HG02798 (cell line): ENCODE results near the gene CX3CL1.
"Not testable (repeated sequence)": the region's sequence is repeated elsewhere in the genome, so short reads cannot be mapped to it uniquely, and the experiment has no call there.

ENCODE experiments used
- ATAC-seq: cut with Tn5 transposase; IDR thresholded peaks from one replicate; pipeline ENCODE4 v1.9.1; 2021; ENCODE audit warnings: mild to moderate bottlenecking; ENCODE audit not compliant: unreplicated experiment, poor library complexity

The CX3CL1 gene

GRCh38 chr16:57356547-57356946 is 15.7 kb upstream of the CX3CL1 start:
- ATAC-seq, result no peak

GRCh38 chr16:57357330-57358085 is 14.8 kb upstream of the CX3CL1 start:
- peak; percentile 47 for ATAC-seq

DNA sequence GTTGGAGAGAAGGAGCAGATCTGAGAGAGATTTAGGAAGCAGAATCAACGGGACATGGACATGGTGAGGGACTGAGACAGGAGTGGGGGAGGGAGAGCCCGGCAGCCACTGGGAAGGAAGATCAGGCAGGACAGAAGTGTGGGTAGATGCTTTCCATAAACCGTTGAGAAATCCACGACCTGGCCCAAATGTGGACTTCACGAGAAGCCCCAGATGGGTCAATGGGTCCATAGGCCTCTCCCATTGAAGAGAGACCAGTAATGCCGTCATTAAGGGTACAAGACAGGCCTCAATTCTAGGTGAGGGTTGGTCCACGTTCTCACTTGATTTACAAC is 14.2 kb upstream of the CX3CL1 start:
- ATAC-seq, result no peak

- peak; percentile 52 for ATAC-seq
Observed at GRCh38 chr16:57358527-57359095, 13.7 kb upstream of the CX3CL1 start, which contains the start of gene CCL22. Gene CCL22, plus strand, starts transcription at chr16:57358783. Its CDS starts 34 bp downstream, at chr16:57358817.

- ATAC-seq, result no peak
Observed at GRCh38 chr16:57360321-57360935, 11.9 kb upstream of the CX3CL1 start.

- no peak for ATAC-seq
Observed at GRCh38 chr16:57361404-57361803, 10.9 kb upstream of the CX3CL1 start.

- no peak for ATAC-seq
Observed at GRCh38 chr16:57364143-57364542, 8.1 kb upstream of the CX3CL1 start.

GRCh38 chr16:57366544-57367040 is 5.7 kb upstream of the CX3CL1 start:
- ATAC-seq, result no peak

DNA sequence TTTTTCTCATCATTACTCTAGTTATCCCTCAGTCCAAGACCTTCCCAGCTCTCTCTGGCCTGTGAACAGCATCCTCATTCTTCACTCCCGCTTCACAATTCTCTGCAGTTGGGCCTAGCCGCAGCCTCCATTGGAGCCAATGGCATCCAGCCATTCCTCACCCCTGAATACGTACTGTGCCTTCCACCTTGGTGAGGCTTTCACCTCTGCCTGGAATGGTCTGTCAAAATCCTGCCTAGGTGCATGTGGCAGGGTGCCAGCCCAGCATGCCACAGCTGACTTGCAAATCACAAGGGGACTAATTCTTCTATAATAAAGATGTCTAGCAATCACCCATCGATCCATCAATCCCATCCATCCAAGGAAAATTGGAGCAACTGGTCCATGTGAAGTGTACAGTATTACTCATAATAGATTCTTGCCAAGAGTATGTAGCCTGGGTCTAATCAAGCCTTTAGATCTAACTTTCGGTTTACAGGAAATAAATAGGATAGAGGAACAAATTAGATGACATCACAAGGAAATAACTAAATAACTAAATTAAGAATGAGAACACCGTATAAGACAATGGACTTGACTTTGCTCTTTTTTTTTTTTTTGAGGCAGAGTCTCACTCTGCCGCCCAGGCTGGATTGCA is 5.1 kb upstream of the CX3CL1 start:
- ATAC-seq, result no peak

GRCh38 chr16:57371494-57372371 is 557 bp upstream of the CX3CL1 start:
- no peak for ATAC-seq

DNA sequence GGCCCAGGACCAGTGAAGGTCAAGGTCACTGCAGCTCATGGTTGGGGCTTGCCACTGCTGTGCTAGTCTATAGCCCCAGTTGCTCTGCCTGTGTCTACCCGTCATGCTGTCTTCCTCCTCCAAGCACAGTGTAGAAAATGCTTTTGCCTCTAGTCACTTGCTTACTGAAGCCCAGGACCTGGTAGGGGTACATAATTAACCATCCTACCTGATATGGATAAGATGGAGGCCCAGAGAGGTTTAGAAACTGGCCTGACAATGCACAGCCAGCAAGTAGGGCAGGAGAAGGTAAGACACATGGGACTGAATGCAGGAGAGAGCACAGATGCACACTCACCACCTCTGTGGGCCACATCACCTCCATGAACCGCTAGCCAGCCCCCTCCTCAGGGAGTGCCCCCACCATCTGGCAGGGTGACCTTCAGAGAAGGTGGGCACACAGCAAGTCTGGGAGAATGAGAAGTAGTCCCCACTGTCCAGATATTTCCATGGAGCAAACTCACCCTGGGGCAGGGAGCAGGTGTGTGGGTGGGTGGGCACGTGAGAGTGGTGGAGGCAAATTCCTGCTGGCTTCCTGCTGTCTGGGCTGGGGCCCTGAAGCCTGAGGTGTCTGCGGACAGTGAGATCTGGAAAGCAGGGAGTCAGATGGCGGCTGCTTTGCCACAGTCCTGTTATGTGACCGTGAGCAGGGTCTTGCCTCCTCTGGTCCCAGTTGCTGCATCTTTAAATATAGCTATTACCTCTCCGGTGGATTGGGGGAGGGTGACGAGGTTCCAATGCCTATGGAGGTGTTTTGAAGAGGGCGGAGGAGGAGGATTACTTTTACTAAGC is 1.0 kb downstream of the CX3CL1 start:
- ATAC-seq, result no peak

GRCh38 chr16:57374067-57374534 is 1.8 kb downstream of the CX3CL1 start:
- ATAC-seq, result no peak

GRCh38 chr16:57374925-57375465 is 2.7 kb downstream of the CX3CL1 start:
- ATAC-seq, result not testable (repeated sequence)

DNA sequence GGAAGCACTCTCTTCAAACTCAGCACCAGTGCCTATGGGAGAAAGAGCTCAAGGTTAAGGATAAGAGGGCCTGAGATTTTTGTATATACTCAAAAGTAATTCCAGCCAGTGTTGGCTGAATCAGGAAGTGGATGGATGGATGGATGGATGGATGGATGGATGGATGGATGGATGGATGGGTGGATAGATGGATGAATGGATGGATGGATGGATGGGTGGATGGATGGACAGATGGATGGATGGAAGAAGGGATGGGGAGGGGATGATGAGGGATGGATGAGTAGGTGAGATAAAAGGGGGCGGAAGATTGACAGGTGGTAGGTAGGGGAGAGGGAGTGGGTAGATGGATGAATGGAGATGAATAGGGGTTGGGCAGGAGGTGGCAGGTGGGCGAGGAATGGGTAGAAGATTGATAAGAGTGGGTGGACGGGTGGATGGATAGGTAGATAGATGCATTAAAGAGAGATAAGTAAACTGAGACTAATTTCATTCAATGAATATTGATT is 4.1 kb downstream of the CX3CL1 start:
- no peak for ATAC-seq

- ATAC-seq, result peak; percentile 74
Observed at GRCh38 chr16:57377080-57377841, 5.0 kb downstream of the CX3CL1 start.

DNA sequence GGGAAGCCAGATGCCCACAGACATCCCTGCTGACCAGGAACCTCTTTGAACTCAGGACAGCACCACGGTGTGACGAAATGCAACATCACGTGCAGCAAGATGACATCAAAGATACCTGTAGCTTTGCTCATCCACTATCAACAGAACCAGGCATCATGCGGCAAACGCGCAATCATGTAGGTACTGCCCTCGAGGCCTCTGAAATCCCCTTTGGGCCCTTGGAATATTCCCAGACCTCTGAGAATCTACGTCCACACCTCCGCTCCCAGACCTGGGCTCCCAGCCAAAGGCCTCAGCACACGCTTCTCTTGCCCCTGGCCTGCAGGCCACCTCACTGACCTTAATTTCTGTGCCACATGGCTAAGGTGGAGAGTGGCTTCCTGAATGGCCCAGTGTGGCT is 7.3 kb downstream of the CX3CL1 start:
- no peak for ATAC-seq

DNA sequence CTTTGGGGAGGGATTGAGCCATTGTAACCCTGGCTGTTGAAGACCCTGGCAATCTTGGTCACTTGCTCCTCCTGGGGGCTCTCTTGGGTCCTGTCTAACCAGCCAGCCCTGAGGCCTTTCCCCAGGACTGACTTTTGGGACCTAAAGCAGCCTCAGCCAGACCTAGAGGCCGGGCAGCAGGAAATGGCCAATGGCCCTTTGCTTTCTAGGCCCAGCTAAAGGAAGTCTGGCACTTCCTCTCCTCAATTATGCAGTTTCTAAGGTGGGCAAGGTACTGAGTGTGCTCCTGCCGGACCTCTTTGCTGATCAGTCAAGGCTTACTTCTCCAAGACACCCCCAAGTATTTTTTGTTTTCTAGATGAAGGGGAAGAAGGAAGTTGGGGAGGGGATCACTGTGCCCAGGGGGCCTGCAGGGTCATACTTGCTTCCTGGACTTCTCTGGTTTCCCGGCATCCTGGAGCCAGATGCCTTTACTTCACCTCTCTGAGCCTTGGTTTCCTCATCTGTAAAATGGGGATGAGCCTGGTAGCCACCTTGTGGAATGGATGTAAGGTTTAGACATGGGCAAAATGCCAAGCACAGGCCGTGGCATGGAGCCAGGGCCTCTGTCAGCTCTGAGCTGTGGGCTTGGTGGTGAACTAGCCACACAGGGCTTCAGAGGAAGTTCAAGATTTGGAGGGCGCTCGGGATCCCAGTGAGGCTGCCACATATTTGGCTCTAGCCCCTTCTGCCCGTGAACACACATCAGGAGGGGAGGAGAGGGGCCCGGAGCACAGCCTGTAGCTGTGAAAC is 8.6 kb downstream of the CX3CL1 start:
- ATAC-seq, result no peak
